H4 (cell line): Measurements from ENCODE around the gene PRM3. TPM values are rescaled to one million over a fixed set of nuclear protein-coding genes. Genes with fewer than 3 reads are reported as not detected.

Experiments used
- DNase-seq: peaks from one replicate; pipeline ENCODE4 v3.0.0-alpha.2; 2015; ENCODE audit warnings: low spot score
- total RNA-seq: library from RNA; depleted of rRNA; stranded (reverse); fragments of >200 nt; shearing (Covaris generic); gene quantifications from 2 replicates; pipeline ENCODE4 v1.2.3, GENCODE V29; 2014; rRNA removed

PRM3 gene, protein sequence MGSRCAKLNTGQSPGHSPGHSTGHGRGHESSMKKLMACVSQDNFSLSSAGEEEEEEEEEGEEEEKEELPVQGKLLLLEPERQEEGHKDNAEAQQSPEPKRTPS
- not detected in 2 replicates for total RNA-seq

DNA sequence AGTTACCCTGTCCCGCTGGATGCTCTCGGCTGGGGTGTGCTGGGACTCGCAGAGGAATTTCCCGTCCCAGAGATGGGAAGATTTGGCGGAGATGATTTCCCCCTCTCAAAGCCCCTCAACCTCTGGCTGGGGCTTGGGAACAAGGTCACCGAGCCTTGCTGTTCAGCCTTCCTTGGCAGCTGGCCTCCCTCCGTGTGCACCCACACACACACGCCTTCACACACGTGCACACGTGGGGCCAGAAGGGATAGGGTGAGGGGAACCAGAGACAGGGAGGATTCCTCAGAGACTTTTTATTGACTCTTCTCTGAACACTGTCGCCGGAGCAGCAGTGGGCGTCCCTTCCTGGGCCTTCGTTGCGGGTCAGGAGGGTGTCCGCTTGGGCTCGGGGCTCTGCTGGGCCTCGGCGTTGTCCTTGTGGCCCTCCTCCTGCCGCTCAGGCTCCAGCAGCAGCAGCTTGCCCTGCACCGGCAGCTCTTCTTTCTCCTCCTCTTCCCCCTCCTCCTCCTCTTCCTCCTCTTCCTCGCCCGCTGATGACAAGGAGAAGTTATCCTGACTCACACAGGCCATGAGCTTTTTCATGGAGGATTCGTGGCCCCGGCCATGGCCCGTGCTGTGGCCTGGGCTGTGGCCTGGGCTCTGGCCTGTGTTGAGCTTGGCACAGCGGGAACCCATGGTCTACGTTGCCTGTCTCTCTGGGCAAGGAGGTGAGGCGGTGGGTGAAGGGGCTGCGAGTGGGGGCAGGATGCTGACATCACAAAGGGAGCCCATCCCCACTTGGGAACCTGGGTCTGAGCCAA, at the start of gene PRM3:
Gene PRM3, minus strand, starts transcription at position 709 of the 800 bp plus-strand sequence. Its CDS starts 34 bp downstream, at position 675.
- DNase-seq, result no peak

DNA sequence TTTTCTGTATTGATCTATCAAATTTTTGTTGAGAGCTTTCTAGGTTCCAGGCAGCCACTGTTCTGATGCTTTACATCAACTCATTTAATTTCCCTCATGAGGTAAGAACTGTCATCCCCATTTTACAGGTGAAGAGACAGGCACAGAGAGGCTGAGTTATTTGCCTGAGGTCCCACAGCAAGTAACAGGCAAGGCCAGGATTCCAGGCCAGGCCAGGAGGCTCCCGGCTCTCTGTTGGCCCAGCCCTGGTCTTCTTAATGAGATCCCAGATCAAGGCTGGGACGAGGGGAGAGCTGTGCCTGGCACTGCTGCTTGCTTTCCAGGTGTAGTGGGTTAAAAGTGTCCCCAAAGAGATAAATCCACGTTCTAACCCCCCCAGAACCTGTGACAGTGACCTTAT, 49.4 kb upstream of the PRM3 start:
- DNase-seq, result no peak

DNA sequence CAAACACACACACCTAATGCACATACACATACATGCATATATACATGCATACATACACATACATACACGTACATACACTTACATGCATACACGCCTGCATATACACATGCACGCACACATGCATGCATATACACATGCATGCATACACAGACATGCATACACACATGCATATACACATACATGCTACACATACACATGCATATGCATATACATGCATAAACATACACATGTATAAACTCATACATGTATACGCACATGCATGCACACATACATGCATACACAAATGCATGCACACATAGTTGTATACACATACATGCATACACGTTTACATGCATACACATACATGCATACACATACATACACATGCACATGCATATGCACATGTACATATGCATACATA, 48.2 kb upstream of the PRM3 start:
- no peak for DNase-seq

DNA sequence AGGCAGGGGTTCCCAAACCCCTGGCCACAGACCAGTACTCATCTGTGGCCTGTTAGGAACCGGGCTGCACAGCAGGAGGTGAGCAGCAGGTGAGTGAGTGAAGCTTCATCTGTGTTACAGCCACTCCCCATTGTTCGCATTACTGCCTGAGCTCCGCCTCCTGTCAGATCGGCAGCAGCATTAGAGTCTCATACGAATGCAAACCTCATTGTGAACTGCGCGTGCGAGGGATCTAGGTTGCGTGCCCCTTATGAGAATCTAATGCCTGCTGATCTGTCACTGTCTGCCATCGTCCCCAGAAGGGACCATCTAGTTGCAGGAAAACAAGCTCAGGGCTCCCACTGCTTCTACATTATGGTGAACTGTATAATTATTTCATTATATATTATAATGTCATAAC, 46.7 kb upstream of the PRM3 start:
- DNase-seq, result no peak

DNA sequence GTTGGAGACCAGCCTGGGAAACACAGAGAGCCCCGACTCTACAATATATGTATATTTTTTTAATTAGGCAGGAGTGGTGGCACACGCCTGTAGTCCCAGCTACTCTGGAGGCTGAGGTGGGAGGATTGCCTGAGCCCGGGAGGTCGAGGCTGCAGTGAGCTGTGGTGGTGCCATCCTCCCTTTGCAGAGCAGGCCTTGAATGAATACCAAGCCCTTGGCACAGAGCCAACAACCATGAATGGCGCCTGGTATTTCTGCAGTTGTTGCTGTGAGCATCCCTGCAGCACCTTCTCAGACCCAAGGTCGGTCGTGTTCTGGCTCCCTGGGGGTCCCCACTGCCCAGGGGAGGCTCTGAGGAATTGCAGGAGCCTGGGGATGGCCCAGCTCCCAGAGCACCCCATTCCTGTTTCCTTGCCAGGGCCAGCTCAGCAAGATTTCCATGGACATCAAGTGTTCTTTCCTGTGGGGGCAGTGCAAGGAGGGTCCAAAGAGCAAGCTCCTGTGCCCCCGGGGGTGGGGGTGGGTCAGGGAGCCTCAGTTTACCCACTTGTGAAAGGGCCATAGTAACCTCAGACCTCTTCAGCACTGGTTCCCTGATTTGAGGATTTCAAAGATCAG, 46.2 kb upstream of the PRM3 start:
- no peak for DNase-seq

DNA sequence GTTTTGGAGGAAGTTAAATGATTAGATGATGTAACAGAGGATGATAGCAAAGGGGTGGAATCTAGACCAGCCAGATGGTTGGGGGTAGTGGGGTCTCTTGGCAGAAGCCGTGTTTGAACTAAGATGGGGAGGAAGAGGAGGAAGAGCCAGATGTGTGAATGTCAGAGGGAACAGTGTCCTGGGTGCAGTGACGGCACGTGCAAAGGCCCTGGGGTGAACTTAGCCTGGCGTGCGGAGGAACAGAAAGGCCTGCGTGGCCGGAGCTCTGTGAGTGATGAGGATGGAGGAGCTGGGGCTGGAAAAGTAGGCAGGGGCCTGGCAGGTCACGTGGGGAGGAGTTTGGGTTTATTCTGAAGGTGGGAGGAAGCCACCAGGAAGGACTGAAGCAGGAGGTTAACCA, 45.4 kb upstream of the PRM3 start:
- no peak for DNase-seq

DNA sequence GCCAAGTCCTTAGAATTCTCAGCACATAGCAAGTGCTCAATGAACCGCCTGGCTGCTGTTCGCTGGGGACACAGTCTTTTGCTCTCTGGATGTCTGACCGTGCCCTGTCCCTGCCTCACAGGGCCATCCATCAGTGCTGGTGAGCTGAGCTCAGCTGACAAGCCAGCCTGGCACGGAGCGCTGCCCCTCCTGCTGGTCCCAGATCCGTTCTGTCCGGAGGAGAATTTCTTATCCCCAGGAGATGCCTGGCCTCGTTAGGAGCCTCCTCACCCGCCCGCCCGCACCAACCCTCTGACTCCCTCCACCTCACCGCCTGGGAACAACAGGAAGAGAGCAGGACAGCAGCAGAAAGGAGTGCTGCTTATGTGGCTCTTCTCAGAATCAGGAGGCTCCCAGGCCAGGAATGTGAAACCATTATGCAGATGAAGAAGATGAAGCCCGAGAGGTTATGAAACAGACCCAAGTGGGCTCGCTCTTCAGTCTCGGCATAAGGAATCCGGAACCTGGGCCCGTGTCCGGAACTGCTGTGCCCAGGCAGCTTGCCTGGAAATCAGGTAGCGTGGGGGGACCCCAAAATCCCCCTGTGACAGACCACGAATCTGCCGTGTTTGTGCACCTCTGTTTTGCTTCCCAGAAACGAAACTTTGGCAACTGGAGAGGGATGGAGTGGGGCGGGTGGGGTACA, 43.0 kb upstream of the PRM3 start:
- DNase-seq, result no peak

DNA sequence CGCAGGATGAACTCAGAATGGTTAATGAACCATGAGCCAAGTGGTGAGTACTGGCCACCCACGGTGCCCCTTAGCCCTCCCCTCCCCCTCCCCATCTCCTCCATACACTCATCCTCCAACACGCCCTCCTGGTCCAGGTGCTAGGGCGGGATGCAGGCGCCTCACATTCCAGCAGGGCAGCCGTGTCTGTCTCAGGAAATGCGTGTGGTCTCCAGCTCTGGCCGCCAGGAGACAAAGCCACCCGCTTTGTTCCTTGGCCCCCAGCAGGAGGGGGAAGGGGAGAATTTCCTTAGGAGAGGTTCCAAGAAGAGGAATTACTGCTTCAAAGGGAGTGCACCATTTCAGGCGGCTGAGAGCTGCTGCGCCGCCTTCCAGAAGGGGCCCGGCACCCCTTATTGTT, 42.1 kb upstream of the PRM3 start:
- peak; percentile 90 for DNase-seq

DNA sequence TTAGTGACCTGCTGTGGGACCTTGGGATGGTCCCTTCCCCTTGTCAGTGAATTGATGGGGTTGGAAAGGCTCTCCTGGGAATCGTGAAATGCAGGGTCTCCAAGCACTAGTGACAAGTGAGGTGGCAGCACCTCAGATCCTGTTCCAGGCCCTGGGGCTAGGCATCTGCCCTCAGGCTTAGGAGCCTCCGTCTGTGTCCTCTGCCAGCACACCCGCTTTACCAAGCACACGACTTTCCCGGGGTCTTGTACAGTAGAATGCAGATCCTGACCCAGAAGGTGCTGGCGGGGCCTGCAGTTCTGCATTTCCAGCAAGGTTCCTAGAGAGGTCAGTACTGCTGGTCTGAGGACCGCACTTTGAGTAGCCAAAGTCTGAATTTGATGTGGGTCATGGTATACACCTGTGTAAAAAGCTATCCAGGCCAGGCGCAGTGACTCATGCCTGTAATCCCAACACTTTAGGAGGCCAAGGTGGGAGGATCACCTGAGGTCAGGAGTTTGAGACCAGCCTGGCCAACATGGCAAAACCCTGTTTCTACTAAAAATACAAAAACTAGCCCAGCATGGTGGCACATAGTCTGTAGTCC, 41.0 kb upstream of the PRM3 start:
- no peak for DNase-seq

DNA sequence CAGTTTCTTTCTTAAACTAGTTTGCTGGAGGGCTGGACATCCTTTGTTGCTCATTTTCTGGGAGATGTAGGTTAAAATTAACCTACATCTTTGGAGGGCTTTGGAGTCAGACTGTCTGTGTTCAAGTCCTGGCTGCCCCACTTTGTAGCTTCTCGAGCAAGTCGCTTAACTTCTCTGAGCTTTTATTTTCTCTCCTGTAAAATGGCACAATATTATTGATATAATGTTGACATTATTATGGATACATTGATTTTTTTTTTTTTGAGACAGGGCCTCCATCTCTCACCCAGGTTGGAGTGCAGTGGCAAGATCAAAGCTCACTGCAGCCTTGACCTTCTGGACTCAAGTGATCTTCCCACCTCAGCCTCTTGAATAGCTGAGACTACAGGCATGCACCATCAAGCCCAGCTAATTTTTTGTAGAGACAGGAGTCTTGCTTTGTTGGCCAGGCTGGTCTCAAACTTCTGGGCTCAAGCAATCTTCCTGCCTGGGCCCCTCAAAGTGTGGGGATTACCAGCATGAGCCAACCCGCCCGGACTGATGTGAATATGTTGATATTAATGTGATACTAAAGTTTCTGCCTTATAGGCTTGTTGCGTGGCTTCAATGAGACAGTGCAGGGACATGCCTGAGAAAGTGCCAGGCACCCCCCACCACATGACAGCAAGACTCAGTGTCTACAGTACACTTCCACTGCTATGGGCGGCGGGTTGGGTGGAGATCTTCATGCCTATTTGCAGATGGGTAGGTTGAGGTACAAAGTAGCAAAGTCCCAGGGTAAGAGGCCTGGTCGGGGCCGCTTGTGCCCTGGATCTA, 40.3 kb upstream of the PRM3 start:
- no peak for DNase-seq

DNA sequence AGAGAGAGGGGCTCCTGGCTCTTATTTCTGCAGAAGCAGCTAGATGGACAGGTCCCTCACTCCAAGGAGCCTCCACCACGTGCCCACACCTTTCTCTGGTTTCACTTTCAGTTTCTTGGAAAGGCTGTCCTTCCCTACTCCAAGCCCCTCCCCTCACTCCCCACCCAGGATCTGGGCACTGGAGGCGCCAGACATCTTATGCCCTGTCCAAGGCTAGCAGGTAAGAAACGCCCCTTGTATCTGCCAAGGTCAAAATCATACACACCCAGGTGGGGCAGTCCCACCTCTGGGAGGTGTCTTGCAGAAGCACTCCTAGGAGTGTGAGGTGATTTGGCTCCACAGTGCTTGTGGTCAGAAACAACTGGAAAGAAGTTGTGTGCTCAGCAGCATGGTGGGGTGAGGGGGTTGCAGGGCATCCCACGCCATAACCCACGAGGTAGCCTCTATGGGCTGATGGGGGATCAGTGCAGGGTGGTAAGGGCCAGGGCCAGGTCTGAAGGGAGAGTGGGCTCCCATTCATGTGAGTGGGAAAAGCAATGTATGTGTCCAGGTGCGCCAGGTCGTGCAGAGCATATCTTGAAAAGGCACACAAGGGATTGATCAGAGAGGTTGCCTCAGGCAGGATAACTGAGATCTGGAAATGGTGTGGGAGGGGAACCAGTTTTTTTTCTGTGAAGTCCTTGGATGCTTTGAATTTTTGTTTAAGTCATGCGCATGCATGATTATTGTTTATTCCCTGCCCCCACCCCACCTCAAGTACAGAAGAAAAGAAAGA, 39.5 kb upstream of the PRM3 start:
- DNase-seq, result peak; percentile 77

DNA sequence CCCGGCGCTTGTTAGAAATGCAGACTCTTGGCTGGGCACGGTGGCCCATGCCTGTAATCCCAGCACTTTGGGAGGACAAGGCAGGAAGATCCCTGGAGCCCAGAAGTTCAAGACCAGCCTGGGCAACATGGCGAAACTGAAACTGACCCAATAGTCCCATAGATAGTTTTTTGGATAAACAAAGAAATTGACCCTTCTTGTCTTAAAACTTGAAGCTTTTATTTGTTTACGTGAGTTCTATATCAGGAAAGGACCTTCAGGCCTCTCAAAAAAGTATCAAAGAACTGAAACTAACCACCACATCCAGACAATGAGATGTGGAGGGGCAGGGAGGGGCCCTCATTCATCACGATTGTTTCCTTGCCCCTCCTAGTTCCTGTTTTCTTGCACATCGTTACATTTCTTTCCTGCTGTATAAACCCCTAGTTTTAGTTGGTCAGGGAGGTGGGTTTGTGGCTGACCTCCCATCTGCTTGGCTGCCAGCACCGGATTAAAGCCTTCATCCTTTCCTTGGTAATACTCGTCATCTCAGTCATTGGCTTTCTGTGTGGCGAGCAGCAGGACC, 37.6 kb upstream of the PRM3 start:
- no peak for DNase-seq

DNA sequence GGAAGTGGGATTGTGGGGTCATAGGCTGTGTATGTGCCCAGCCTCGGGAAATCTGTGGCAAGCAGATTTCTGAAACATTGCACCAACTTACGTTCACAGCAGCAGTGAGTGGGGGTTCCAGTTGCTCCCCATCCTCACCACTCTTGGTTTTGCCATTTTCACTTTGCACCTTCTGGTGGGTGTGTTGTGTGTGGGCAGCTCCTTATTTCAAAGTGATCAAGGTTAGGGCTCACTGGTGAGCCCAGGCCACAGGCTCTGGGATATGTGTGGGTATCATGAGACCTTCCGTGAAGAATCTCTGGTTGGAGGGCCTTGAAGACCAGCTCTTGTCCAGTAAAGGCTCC, 37.2 kb upstream of the PRM3 start:
- no peak for DNase-seq

DNA sequence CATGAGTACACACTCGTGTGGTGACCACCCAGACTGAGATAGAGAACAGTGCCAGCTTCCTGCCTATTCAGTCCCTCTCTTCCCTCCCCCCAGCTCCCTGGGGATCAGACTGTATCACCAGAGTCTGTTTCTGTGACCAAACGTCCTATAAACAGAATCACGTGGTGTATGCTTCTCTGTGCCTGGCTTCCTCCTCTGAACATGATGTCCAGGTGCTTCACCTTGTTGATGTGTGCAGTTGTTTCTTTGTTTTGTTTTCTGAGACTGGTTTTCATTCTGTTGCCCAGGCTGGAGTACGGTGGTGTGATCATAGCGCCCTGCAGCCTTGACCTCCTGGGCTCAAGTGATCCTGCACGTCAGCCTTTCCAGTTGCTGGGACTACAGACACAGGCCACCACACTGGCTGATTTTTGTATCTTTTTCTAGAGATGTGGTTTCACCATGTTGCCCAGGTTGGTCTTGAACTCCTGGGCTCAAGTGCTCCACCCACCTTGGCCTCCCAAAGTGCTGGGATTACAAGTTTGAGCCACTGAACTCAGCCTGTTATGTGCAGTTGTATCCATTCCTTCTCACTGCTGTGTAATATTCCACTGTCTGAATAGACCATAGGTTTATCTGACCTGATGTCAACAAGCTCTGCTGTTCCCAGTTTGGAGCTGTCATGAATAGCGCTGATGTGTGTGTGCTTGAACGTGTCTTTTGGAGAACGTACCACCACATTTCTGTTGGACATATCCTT, 36.6 kb upstream of the PRM3 start:
- DNase-seq, result peak; percentile 63

DNA sequence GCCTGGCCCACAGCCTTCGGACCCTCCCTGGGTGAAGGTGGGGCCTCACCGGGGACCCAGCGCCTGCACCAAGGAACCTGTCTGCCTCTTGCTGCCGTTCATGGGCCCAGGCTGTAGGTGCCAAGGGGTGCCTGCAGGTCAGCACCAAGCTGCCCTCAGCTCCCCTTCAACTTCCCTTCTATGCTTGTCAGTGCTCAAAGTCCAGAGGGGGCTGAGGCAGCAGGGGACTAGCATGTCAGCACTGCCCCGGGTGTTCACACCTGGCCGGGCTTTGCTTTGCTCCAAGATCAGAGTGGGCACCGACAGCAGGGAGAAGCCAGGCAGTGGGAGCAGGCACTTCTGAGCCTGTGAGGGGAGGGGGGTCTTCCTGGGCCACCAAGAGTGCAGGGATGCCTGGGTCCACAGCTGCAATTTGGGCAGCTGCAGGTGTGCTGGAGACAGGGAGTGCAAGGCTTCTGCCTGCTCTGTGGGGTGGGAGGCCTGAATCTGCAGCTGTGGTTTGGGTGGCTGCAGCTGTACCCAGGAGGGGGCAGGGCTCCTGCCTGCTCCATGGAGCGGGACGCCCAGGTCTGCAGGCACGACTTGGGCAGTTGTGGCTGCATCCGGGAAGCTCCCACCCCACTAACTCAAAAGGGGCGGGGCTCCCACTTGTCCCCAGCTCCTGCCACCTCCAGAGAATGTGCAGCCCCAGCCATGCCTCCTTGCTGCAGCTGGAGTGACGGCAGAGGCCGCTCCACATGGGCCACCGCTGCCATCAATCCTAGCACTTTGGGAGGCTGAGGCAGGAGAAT, 35.3 kb upstream of the PRM3 start:
- no peak for DNase-seq

DNA sequence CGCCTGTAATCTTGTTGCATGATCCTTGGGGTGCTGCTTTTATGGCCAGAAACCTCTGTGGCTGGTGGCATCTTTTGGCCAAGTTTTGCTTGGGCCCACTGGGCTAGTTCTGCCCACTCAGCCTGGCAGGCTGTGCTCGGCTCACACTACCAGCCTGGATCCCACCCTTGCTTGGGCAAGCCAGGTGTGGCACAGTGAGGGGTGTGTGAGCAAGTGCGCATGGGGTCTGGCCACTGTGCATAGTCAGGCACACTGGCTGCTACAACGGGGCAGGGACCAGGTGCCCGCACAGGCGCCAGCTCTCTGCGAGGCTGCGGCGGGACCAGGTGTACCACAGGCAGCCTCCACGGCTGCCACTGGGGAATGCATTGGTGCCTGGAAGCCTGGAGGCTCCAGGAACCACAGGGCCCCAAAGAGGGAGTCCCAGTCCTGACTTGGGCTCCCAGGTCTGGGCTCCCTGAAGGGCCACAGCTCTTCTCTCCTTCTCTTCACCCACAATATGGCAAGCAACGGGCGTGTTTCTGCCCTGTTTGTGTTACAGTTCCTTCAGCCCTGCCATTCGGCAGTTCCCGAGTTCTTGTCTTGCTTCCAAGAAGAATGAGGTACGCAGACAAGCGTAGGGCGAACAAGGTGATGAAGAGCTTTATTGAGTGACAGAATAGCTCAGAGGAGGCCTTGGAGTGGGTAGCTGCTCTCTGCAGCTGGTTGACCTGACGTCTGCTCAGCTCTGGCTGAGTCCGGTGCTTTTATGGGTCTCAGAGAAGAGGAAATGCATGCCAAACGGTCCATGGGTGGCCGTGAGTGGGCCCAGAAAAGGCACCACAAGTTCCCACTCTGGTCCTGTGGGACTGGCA, 34.4 kb upstream of the PRM3 start:
- DNase-seq, result no peak

DNA sequence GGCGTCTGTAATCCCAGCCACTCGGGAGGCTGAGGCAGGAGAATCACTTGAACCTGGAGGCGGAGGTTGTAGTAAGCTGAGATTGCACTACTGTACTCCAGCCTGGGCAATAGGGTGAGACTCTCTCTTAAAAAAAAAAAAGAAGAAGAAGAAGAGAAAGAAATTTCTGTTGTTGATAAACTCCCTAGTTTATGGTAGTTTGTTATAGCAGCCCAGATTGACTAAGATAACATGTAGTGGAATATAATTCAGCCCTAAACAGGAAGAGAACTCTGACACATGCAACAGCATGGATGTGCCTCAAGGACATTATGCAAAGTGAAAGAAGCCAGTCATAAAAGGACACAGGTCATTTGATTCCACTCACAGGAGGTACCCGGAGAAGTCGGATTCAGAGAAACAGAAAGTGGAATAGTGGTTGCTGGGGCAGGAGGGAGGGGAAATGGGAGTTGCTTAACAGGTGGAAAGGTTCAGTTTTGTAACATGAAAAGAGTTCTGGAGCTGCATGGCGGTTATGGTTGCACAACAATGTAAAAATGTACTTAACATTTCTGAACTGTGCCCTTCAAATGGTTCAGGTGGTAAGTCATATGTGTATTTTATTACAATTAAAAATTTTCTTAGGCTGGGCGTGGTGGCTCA, 33.7 kb upstream of the PRM3 start:
- DNase-seq, result no peak
